SK-N-SH treated with all-trans-retinoic acid at 6 μM for 48 hours (cell line): ENCODE data around the gene IL15RA.

Experiments
- ATAC-seq: fragments of 200-7000 bp; cut with Tn5 transposase; 3 replicates; pipeline ENCODE4 v1.9.1; 2020; ENCODE audit warnings: mild to moderate bottlenecking, moderate library complexity
- CREB5 ChIP-seq: fragments of 250-450 bp; sonication (Bioruptor Pico); IDR thresholded peaks from 2 replicates; pipeline ENCODE4 v1.5.1; 2020; ENCODE audit warnings: low read depth, mild to moderate bottlenecking, moderate library complexity
- CSDC2 ChIP-seq: fragments of 250-450 bp; sonication (Bioruptor Pico); IDR thresholded peaks from 2 replicates; pipeline ENCODE4 v1.5.0; 2020; ENCODE audit warnings: mild to moderate bottlenecking, moderate library complexity
- CSRNP3 ChIP-seq: fragments of 250-450 bp; sonication (Bioruptor Pico); IDR thresholded peaks from 2 replicates; pipeline ENCODE4 v1.5.1; 2021; ENCODE audit warnings: mild to moderate bottlenecking, moderate library complexity
- ESRRG ChIP-seq: fragments of 250-450 bp; sonication (Bioruptor Pico); IDR thresholded peaks from 2 replicates; pipeline ENCODE4 v1.6.1; 2021; ENCODE audit warnings: mild to moderate bottlenecking
- ISL1 ChIP-seq: fragments of 250-450 bp; sonication (Bioruptor Pico); IDR thresholded peaks from 2 replicates; pipeline ENCODE4 v2.1.2; 2022; ENCODE audit warnings: mild to moderate bottlenecking, moderate library complexity
- OSR1 ChIP-seq: fragments of 250-450 bp; sonication (Bioruptor Pico); IDR thresholded peaks from 2 replicates; pipeline ENCODE4 v1.8.0; 2022; ENCODE audit warnings: moderate library complexity, mild to moderate bottlenecking, inconsistent platforms
- PPARA ChIP-seq: fragments of 250-450 bp; sonication (Bioruptor Pico); IDR thresholded peaks from 2 replicates; pipeline ENCODE4 v1.5.0; 2020; ENCODE audit warnings: mild to moderate bottlenecking, borderline replicate concordance
- RARB ChIP-seq: fragments of 250-450 bp; sonication (Bioruptor Pico); IDR thresholded peaks from 2 replicates; pipeline ENCODE4 v1.8.0; 2021; ENCODE audit warnings: mild to moderate bottlenecking, moderate library complexity
- SNAI2 ChIP-seq: fragments of 250-450 bp; sonication (Bioruptor Pico); IDR thresholded peaks from 2 replicates; pipeline ENCODE4 v1.5.0; 2020; ENCODE audit warnings: mild to moderate bottlenecking, moderate library complexity
- TCF4 ChIP-seq: fragments of 250-450 bp; sonication (Bioruptor Pico); IDR thresholded peaks from 2 replicates; pipeline ENCODE4 v1.8.0; 2021; ENCODE audit warnings: mild to moderate bottlenecking, moderate library complexity, borderline replicate concordance
- TOX ChIP-seq: fragments of 250-450 bp; sonication (Bioruptor Pico); IDR thresholded peaks from 2 replicates; pipeline ENCODE4 v1.8.0; 2021; ENCODE audit warnings: mild to moderate bottlenecking, moderate library complexity, borderline replicate concordance
- ZC3H10 ChIP-seq: fragments of 250-450 bp; sonication (Bioruptor Pico); IDR thresholded peaks from 2 replicates; pipeline ENCODE4 v1.5.1; 2021; ENCODE audit warnings: mild to moderate bottlenecking, moderate library complexity
- ZFP3 ChIP-seq: fragments of 250-450 bp; sonication (Bioruptor Pico); IDR thresholded peaks from 2 replicates; pipeline ENCODE4 v1.5.0; 2020; ENCODE audit warnings: mild to moderate bottlenecking, moderate library complexity
- ZFP30 ChIP-seq: fragments of 450-650 bp; formaldehyde crosslinking; IDR thresholded peaks from 2 replicates; pipeline ENCODE4 v1.5.0; 2022; ENCODE audit warnings: mild to moderate bottlenecking, moderate library complexity
- ZNF565 ChIP-seq: fragments of 450-650 bp; formaldehyde crosslinking; conservative IDR thresholded peaks from 2 replicates; pipeline ENCODE4 v1.5.0; 2020; ENCODE audit warnings: low read depth, mild to moderate bottlenecking, moderate library complexity
- ZNF70 ChIP-seq: fragments of 450-650 bp; formaldehyde crosslinking; IDR thresholded peaks from 2 replicates; pipeline ENCODE4 v1.5.0; 2020; ENCODE audit warnings: mild to moderate bottlenecking, moderate library complexity
- ZNF8 ChIP-seq: fragments of 450-650 bp; formaldehyde crosslinking; IDR thresholded peaks from 2 replicates; pipeline ENCODE4 v1.5.0; 2020; ENCODE audit warnings: mild to moderate bottlenecking, moderate library complexity
- TF ChIP-seq, protein P1 (sequence below): fragments of 250-450 bp; sonication (Bioruptor Pico); IDR thresholded peaks from 2 replicates; pipeline ENCODE4 v1.8.0; 2020; ENCODE audit warnings: mild to moderate bottlenecking, moderate library complexity, borderline replicate concordance
- TF ChIP-seq, protein P2 (sequence below): fragments of 250-450 bp; sonication (Bioruptor Pico); IDR thresholded peaks from 2 replicates; pipeline ENCODE4 v1.5.0; 2020; ENCODE audit warnings: mild to moderate bottlenecking, moderate library complexity
- TF ChIP-seq, protein P3 (sequence below): fragments of 250-450 bp; sonication (Bioruptor Pico); IDR thresholded peaks from 2 replicates; pipeline ENCODE4 v1.8.0; 2021; ENCODE audit warnings: low read depth, mild to moderate bottlenecking, moderate library complexity, borderline replicate concordance

Gene IL15RA

DNA sequence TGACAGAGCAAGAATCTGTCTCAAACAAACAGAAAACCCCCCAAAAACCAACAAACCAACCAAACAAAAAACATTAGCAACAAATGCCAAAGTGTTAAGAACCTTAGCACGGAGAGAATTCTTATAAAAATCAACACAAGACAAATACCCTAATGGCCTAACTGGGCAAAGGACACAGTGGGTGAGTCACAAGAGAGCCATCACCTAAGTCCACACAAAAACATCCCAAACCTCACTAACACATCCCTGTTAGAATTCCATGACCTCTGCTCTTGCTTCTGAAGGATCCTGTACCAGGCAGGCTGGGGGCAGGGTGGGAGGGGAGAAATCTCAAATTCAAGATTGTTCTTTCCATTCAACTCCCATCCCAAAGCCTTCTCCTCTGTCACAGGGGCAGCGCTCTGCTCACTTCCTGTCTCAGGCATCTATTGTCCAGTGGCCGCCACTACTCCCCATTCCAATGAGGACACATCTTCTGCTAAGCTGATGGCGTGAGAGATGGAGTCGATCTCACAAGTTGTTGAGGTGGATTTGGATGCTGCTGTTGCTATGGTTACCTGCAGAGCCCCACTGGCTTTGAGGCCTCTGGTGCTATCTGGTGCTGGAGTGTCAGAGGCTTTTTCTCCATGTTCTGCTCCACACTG lies 9.2 kb downstream of the IL15RA start (continued):
- TF ChIP-seq, protein P1, sequence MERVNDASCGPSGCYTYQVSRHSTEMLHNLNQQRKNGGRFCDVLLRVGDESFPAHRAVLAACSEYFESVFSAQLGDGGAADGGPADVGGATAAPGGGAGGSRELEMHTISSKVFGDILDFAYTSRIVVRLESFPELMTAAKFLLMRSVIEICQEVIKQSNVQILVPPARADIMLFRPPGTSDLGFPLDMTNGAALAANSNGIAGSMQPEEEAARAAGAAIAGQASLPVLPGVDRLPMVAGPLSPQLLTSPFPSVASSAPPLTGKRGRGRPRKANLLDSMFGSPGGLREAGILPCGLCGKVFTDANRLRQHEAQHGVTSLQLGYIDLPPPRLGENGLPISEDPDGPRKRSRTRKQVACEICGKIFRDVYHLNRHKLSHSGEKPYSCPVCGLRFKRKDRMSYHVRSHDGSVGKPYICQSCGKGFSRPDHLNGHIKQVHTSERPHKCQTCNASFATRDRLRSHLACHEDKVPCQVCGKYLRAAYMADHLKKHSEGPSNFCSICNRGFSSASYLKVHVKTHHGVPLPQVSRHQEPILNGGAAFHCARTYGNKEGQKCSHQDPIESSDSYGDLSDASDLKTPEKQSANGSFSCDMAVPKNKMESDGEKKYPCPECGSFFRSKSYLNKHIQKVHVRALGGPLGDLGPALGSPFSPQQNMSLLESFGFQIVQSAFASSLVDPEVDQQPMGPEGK (CRISPR knock-in tag) = no peak
- no peak for TF ChIP-seq PPARA (CRISPR knock-in tag)
- TF ChIP-seq ZNF8 (CRISPR knock-in tag) = no peak
- no peak for TF ChIP-seq ZFP30
- no peak for TF ChIP-seq TCF4 (CRISPR knock-in tag)
- TF ChIP-seq ESRRG = no peak
- no peak for TF ChIP-seq TOX (CRISPR knock-in tag)
- no peak for TF ChIP-seq ZFP3

DNA sequence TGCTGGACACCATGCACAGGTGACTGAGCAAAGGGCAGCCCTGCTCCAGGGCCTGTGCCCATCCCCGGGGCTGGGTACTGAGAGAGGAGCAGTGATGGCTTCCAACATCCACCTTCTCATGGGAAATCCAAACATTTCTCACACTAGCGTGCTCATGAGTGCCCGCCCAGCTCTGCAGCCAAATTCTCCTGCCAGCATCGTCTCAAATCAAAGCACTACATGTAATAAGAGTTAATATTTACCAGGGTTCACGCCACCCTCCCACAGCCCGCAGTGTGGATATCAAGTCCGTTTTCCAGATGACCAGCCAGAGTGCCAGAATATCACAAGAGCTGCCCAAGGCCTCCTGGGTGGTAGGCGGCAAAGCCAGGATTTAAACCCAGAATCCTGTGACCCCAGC lies 12.1 kb downstream of the IL15RA start:
- TF ChIP-seq, protein P2, sequence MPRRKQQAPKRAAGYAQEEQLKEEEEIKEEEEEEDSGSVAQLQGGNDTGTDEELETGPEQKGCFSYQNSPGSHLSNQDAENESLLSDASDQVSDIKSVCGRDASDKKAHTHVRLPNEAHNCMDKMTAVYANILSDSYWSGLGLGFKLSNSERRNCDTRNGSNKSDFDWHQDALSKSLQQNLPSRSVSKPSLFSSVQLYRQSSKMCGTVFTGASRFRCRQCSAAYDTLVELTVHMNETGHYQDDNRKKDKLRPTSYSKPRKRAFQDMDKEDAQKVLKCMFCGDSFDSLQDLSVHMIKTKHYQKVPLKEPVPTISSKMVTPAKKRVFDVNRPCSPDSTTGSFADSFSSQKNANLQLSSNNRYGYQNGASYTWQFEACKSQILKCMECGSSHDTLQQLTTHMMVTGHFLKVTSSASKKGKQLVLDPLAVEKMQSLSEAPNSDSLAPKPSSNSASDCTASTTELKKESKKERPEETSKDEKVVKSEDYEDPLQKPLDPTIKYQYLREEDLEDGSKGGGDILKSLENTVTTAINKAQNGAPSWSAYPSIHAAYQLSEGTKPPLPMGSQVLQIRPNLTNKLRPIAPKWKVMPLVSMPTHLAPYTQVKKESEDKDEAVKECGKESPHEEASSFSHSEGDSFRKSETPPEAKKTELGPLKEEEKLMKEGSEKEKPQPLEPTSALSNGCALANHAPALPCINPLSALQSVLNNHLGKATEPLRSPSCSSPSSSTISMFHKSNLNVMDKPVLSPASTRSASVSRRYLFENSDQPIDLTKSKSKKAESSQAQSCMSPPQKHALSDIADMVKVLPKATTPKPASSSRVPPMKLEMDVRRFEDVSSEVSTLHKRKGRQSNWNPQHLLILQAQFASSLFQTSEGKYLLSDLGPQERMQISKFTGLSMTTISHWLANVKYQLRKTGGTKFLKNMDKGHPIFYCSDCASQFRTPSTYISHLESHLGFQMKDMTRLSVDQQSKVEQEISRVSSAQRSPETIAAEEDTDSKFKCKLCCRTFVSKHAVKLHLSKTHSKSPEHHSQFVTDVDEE (CRISPR knock-in tag) = no peak
- TF ChIP-seq SNAI2 (CRISPR knock-in tag) (no peak), ZNF565 (CRISPR knock-in tag) (no peak), RARB (CRISPR knock-in tag) (no peak), ZNF70 (CRISPR knock-in tag) (no peak), ZNF8 (CRISPR knock-in tag) (no peak), CSDC2 (CRISPR knock-in tag) (no peak), ZC3H10 (CRISPR knock-in tag) (no peak), ZFP30 (no peak), ISL1 (CRISPR knock-in tag) (no peak), PPARA (CRISPR knock-in tag) (no peak), CSRNP3 (CRISPR knock-in tag) (no peak)
- TF ChIP-seq, protein P1 (CRISPR knock-in tag) = no peak
- TF ChIP-seq, all 23 proteins: peak for 0
- ATAC-seq = no peak; the same call in 2 of the 3 replicates

DNA sequence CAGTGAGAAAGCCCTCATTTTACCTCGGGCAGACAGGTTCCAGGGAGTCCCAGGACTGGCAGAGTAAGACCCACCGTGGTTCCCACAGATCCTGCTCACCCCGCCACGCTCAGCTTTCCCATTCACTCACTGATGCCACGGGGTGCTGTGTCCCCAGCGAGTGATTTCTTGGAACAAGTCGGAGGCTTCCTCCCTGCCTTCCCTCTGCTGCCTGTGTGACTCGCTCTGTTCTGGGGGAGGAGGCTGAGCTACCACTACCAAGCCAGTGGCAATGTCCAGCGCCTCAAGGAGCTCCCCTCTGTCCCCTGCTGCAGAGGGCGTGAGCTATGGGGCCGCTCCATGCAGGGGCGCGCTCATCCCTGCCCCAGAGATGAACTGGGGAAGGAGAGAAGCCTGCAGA lies 12.6 kb downstream of the IL15RA start:
- TF ChIP-seq ZNF8 (CRISPR knock-in tag) = no peak
- TF ChIP-seq ZFP3 = no peak
- ATAC-seq = no peak; the same call in 2 of the 3 replicates

- no peak for ATAC-seq
- no peak for TF ChIP-seq OSR1 (CRISPR knock-in tag)
- no peak for TF ChIP-seq CREB5 (CRISPR knock-in tag)
- no peak for TF ChIP-seq CSDC2 (CRISPR knock-in tag)
- TF ChIP-seq, protein P3, sequence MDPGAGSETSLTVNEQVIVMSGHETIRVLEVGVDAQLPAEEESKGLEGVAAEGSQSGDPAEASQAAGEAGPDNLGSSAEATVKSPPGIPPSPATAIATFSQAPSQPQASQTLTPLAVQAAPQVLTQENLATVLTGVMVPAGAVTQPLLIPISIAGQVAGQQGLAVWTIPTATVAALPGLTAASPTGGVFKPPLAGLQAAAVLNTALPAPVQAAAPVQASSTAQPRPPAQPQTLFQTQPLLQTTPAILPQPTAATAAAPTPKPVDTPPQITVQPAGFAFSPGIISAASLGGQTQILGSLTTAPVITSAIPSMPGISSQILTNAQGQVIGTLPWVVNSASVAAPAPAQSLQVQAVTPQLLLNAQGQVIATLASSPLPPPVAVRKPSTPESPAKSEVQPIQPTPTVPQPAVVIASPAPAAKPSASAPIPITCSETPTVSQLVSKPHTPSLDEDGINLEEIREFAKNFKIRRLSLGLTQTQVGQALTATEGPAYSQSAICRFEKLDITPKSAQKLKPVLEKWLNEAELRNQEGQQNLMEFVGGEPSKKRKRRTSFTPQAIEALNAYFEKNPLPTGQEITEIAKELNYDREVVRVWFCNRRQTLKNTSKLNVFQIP = no peak
- TF ChIP-seq CSRNP3 (CRISPR knock-in tag) = no peak
- no peak for TF ChIP-seq ISL1 (CRISPR knock-in tag)
- no peak for TF ChIP-seq ESRRG
- TF ChIP-seq ZNF565 (CRISPR knock-in tag) = no peak
- TF ChIP-seq, protein P1 (CRISPR knock-in tag) = no peak
- TF ChIP-seq RARB (CRISPR knock-in tag) = no peak
Measured at GRCh38 chr10:5963591-5963990, 13.8 kb downstream of the IL15RA start.
